HFFc6 (cell line): ENCODE data around the gene GPR146. TPM values are rescaled to one million over a fixed set of nuclear protein-coding genes. Genes with fewer than 3 reads are reported as not detected.

Source experiments
- DNase-seq: peaks from one replicate; pipeline ENCODE4 v3.0.0-alpha.2; 2018
- H3K27ac Mint-ChIP-seq: 2 replicates; pipeline ENCODE4 v1.8.0; 2020; ENCODE audit warnings: mild to moderate bottlenecking, mixed read lengths
- H3K27me3 Mint-ChIP-seq: 2 replicates; pipeline ENCODE4 v1.8.0; 2021; ENCODE audit warnings: mild to moderate bottlenecking, moderate library complexity, mixed read lengths; ENCODE audit not compliant: insufficient read depth
- H3K36me3 Mint-ChIP-seq: 2 replicates; pipeline ENCODE4 v1.8.0; 2021; ENCODE audit warnings: low read depth, mixed read lengths
- H3K4me1 Mint-ChIP-seq: 2 replicates; pipeline ENCODE4 v1.8.0; 2020; ENCODE audit warnings: low read depth, mixed read lengths
- H3K4me3 Mint-ChIP-seq: 2 replicates; pipeline ENCODE4 v1.8.0; 2020; ENCODE audit warnings: mild to moderate bottlenecking, moderate library complexity, mixed read lengths
- H3K9me3 Mint-ChIP-seq: 2 replicates; pipeline ENCODE4 v1.8.0; 2020; ENCODE audit warnings: mild to moderate bottlenecking, mixed read lengths
- CTCF ChIP-seq: fragments of 200-600 bp; sonication (generic); IDR thresholded peaks from 2 replicates; pipeline ENCODE4 v1.5.0; 2021; ENCODE audit warnings: antibody characterized with exemption, mild to moderate bottlenecking
- total RNA-seq, 6 experiments: library from RNA; stranded (reverse); fragmentation: NEBNext Ultra II Directional; extraction: Animal tissue kit (Norgen Biotek cat#: 25700); gene quantifications; 2 replicates in 1 of 6; 3 replicates in 5 of 6; pipeline ENCODE4 v1.2.3, GENCODE V29; 2021

The GPR146 gene
- total RNA-seq, 6 experiments from 2014 or later, result 0.26 to 0.92 (median 0.52) TPM

GRCh38 chr7:1010226-1010625 lies 34.1 kb upstream of the GPR146 start:
- H3K4me3 Mint-ChIP-seq, result no peak overlapping the region
- TF ChIP-seq CTCF, result no peak
- DNase-seq, result no peak
- H3K9me3 Mint-ChIP-seq, result no peaks in the 10 kb centered on the region
- H3K36me3 Mint-ChIP-seq, result peaks cover 17% of the 10 kb centered on the region
- H3K27ac Mint-ChIP-seq, result no peak overlapping the region
- H3K4me1 Mint-ChIP-seq, result no peaks in the 10 kb centered on the region
- H3K27me3 Mint-ChIP-seq, result peaks cover 3% of the 10 kb centered on the region; the same call in 1 of the 2 replicates

- Mint-ChIP-seq H3K9me3 (no peaks in the 10 kb centered on the region), H3K4me1 (no peaks in the 10 kb centered on the region), H3K4me3 (no peak overlapping the region), H3K27me3 (peaks cover 2% of the 10 kb centered on the region), H3K27ac (no peak overlapping the region), H3K36me3 (peaks cover 12% of the 10 kb centered on the region)
- no peak for DNase-seq
- no peak for TF ChIP-seq CTCF
Observed at GRCh38 chr7:1011297-1012003, 32.9 kb upstream of the GPR146 start.

- Mint-ChIP-seq H3K4me3 (no peak overlapping the region), H3K27me3 (peaks cover 2% of the 10 kb centered on the region), H3K36me3 (peaks cover 12% of the 10 kb centered on the region), H3K9me3 (no peaks in the 10 kb centered on the region), H3K27ac (no peak overlapping the region), H3K4me1 (no peaks in the 10 kb centered on the region)
- no peak for DNase-seq
- no peak for TF ChIP-seq CTCF
Observed at GRCh38 chr7:1012004-1012715, 32.2 kb upstream of the GPR146 start.

- Mint-ChIP-seq H3K27ac (no peak overlapping the region), H3K9me3 (no peaks in the 10 kb centered on the region), H3K36me3 (peaks cover 12% of the 10 kb centered on the region), H3K27me3 (peaks cover 2% of the 10 kb centered on the region), H3K4me1 (no peaks in the 10 kb centered on the region), H3K4me3 (no peak overlapping the region)
- no peak for TF ChIP-seq CTCF
- no peak for DNase-seq
Observed at GRCh38 chr7:1012716-1013095, 31.6 kb upstream of the GPR146 start.

- no peak for DNase-seq
- H3K36me3 Mint-ChIP-seq, result peaks cover 16% of the 10 kb centered on the region
- H3K27me3 Mint-ChIP-seq, result peaks cover 4% of the 10 kb centered on the region
- no peak overlapping the region for H3K4me3 Mint-ChIP-seq
- no peak overlapping the region for H3K27ac Mint-ChIP-seq
- H3K9me3 Mint-ChIP-seq, result no peaks in the 10 kb centered on the region
- H3K4me1 Mint-ChIP-seq, result no peaks in the 10 kb centered on the region
- no peak for TF ChIP-seq CTCF
Observed at GRCh38 chr7:1013581-1013980, 30.8 kb upstream of the GPR146 start.
